ENCODE data around the gene RGS6.

RGS6 gene

DNA sequence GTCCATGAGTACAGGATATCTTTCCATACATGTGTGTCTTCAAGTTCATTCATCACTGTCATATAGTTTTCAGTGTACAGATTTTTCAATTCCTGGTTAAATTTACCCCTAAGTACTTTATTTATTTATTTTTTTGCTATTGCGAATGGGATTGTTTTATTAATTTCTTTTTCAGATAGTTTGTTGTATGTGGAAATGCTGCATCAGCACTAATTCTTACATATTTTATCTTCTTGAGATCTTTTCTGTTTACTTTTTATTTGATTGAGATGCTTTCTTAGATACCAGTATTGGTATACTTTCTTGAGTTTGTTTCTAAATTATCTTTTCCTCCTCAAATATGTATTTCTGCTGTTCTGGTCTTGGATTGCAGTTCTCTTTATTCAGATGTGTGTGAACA lies 148.9 kb downstream of the RGS6 start:
- DNase-seq (ENCODE audit: low read depth in 2 of 2), result no peak

DNA sequence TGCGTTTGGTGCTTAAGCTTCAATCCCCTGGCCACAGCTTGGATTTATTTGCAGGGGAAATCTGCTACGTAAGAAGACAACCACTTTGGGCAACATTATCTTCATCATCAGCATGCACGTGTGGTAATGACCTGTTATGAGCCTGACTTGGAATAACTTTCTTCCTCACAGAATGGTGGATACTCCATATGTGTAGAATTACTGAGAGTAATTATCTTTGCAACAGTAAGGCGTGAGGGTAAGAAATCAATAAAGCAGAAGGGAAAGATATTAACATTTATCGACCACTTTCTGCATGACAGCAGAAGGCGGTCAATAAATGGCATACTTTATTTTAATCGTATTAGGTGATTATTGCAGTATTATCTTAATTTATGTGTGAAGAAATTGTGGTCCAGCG lies 152.7 kb downstream of the RGS6 start:
- DNase-seq (ENCODE audit: low read depth in 2 of 2), result no peak

GRCh38 chr14:72089625-72090024 lies 157.4 kb downstream of the RGS6 start:
- DNase-seq (ENCODE audit: low read depth in 2 of 2), result no peak

- DNase-seq (ENCODE audit: low read depth in 2 of 2), result no peak
These were observed 162.8 kb downstream of the RGS6 start for GRCh38 chr14:72094844-72095582.

- no peak for DNase-seq (ENCODE audit: low read depth in 2 of 2)
These were observed 165.0 kb downstream of the RGS6 start for GRCh38 chr14:72097173-72097783.

DNA sequence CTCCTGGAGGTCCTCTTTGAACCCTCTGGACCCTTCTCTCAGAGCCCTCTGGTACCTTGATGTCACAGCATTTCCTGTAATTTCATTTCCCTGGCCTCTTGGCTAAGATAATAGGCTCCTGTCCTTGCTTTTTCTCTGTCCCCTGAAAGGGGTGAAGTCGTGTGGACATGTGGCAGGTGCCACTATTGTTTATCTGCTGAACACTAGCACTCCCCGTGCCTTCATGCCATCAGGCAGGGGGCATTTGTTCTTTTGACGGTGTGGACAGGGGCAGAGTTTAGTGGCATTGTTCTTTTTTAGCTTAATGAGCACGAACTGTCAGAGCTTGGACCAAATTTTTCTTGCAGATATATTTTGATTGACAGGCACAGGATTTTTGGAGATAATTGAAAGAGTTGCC lies 166.0 kb downstream of the RGS6 start:
- no peak for DNase-seq (ENCODE audit: low read depth in 2 of 2)

- DNase-seq (ENCODE audit: low read depth in 2 of 2), result no peak
These were observed 167.3 kb downstream of the RGS6 start for GRCh38 chr14:72099566-72099965.

- no peak for DNase-seq (ENCODE audit: low read depth in 2 of 2)
These were observed 171.9 kb downstream of the RGS6 start for GRCh38 chr14:72104011-72104613.

DNA sequence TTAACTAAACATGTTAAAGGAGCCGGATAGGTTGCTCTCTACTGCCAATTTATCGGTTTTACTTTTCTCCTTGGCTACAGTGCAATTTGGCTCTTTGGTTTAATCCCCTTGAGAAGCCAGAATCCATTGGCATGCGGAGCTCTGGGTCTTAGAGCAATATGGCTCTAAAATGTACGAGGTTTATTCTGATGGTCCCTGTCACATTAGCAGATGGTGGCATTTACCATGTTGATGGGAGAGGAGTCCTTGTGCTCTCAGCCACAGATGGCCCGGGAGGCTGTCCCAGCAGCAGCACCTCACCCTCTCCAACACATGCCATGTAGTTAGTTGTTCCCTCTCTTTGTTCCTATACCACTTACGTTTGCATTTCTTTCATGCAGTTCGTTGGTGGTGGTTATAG lies 179.7 kb downstream of the RGS6 start:
- no peak for DNase-seq (ENCODE audit: low read depth in 2 of 2)

GRCh38 chr14:72118841-72119240 lies 186.6 kb downstream of the RGS6 start:
- no peak for DNase-seq (ENCODE audit: low read depth in 2 of 2)

DNA sequence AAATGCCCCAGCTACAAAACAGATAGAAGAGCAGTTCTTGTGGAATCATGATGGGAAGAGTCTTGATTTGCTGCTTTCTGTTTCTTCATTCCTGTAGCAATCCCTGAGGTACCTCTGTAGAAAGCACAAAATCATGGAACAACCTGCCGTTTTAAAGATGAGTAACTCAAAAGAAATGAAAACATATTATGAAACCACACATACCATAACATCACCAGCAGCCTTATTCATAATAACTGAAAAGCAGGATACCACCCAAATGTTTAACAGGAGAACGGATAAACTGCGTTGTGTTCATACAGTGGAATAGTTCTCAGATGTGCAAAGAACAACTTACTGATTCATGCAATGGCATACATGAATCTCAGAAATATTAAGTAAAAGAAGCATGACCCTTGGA lies 188.1 kb downstream of the RGS6 start:
- DNase-seq (ENCODE audit: low read depth in 2 of 2), result no peak

DNA sequence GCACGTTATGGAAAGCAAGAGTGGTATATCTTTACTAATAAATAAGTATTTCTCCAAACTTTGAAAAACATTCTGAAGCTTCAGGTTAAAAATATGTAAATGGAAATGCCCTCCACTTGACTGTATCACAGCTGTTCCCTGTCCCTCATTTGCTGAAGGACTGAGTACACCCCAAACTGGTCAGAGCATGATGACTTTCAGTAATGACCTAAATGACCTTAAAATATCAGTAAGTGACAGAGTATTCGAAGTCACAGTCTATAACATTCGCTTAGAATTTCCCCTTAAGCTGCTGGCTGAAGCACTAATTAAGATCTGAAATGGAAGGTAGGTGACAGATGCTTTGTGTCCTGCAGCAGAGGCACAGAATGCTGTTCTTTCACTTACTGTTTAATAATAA lies 191.5 kb downstream of the RGS6 start:
- DNase-seq (ENCODE audit: low read depth in 2 of 2), result no peak

DNA sequence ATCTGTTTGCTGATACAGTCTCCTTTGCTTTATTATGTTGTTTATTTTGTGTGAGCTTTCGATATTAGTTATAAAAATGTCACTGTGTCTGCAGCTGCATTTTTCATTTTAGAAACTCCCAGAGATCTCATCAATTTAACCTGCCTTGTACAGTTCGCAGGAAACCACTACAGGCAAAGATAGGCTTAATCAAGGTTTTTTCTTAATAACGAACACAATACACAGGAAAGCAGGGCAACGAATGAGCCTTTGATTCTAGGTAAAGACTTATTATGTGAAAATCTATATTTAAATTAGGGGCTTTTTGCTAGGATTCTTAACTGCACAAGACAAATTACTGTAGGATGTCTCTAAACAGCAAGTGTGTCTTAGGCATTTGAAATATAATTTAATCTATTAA lies 191.9 kb downstream of the RGS6 start:
- DNase-seq (ENCODE audit: low read depth in 2 of 2), result no peak

GRCh38 chr14:72126091-72126490 lies 193.9 kb downstream of the RGS6 start:
- no peak for DNase-seq (ENCODE audit: low read depth in 2 of 2)

DNA sequence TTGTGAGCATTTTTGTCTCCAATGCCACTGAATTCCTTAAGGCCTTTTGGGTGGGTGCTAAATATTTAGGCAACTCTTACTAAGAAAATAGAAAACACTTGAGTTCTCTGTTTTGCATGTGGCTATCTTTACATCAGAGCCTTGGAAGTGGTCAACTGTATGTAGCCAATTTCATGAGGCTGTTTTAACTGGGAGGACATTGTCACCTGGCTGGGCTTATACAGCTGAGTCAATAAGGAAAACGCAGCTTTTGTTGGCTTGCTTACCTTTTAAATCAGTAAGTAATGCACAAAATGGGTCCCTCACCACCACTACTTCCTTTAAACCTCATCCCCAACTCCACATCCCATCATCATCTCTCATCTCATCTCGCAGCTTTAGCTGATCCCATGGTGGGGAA lies 194.3 kb downstream of the RGS6 start:
- no peak for DNase-seq (ENCODE audit: low read depth in 2 of 2)

DNA sequence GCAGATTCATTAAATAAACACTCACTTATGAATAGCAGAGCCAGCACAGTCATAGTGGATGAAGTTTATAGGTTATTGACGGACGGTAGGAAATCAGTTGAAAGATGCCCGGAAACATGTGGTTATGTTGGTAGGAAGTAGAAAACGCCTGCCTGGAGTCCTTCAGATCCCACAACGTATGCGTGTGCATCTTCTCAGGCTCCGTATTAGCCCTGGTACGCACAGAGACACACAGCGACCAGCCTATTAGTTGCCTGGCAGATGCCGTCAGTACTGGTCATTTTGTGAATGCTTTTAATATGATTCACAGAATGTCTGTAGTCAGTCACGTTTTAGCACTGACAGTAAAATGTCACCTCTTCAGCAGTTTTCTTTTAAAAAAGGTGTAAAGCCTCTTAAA lies 196.4 kb downstream of the RGS6 start:
- no peak for DNase-seq (ENCODE audit: low read depth in 2 of 2)

- DNase-seq (ENCODE audit: low read depth in 2 of 2), result no peak
These were observed 197.1 kb downstream of the RGS6 start for GRCh38 chr14:72129291-72129690.

- DNase-seq (ENCODE audit: low read depth in 2 of 2), result no peak
These were observed 208.9 kb downstream of the RGS6 start for GRCh38 chr14:72141084-72141483.

GRCh38 chr14:72142328-72142727 lies 210.1 kb downstream of the RGS6 start:
- DNase-seq (ENCODE audit: low read depth in 2 of 2), result no peak

DNA sequence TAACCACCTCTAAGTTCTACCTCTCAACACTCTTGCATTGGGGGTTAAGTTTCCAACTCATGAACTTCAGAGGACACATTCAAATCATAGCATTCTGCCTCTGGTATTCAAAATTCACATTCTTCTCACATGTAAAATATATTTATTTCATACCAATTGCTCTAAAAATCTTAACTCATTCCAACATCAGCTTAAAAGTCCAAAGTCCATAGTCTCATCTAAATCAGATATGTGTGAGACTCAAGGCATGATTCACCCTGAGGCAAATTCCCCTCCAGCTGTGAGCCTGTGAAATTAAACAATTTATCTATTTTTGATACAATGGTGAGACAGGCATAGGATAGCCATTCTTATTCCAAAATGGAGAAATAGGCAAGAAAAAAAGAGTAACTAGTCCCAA lies 214.0 kb downstream of the RGS6 start:
- no peak for DNase-seq (ENCODE audit: low read depth in 2 of 2)

- no peak for DNase-seq (ENCODE audit: low read depth in 2 of 2)
These were observed 222.6 kb downstream of the RGS6 start for GRCh38 chr14:72154645-72155378.

DNA sequence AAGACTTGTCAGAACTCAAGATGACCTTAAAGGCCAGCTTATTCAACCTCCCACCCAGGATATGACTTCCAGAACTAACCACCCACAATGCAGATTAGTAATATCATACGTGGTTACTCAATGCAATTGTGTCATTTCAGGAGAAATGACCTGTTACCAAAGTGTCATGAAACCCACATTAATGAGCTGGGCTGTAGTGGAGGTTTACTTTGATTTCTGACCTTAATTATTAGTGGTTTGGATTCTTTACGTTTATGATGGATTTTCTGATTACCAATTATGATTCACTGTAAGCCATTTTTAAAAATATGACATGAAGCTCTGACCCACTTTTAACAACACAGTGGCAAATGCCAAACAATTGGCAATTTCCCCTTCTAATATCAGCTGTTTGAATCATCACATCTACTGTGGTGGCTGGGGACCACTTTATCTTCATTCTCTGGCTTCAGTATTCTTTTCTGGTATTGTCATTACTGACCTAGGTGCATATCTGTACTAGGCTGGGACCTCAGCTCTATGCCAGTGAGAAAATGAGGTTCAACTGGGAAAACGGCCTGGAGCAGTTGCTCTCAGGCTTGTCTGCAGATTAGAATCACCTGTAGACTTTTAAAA lies 223.3 kb downstream of the RGS6 start:
- no peak for DNase-seq (ENCODE audit: low read depth in 2 of 2)
